NCI-H2196 treated with DMSO at 0.1 percent for 48 hours (cell line): Measurements from ENCODE around the gene SH3RF3.
"Not testable (repeated sequence)": the region's sequence is repeated elsewhere in the genome, so short reads cannot be mapped to it uniquely, and the experiment has no call there.

Source experiments
- DNase-seq: peaks from one replicate; lab custom pipeline; 2025; ENCODE audit not compliant: unreplicated experiment; lab: John Stamatoyannopoulos, UW

The SH3RF3 gene

DNA sequence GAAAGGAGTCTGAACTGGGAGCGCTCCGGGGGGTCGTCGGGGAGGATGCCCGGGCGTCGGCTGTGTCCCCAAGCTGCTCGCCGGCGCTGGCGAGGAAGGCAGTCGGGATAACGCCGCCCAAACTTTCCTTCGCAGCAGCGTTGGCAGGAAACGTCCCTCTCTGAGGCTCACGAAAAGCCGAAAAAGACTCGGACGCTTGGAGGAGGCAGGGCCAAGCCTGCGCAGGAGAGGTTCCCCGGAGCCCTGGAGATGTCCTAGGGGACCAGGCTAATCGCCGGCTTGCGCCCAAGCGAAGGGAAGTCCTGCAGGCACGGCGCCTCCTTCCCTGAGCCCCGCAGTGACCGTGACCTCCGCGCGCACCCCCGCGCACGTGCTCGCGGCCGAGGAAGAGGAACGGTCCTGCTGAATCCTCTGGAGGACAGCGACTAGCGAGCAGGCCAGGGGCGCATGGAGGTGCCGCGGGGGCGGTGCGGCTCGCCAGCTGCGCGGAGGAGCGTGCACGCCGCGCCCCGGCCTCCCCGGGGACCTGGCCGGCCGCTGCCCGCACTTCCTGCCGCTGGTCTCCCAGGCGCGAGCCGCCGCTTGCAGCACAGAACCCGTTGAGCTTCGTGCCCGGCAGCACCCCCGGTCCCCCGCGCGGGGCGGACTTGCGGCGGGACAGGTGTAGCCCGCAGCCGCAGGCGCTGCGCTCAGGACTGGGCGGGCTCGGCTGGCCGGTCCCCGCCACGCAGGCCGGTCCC, at the start of gene SH3RF3:
Gene SH3RF3, plus strand, starts transcription at position 590 of the 740 bp plus-strand sequence.
- no peak for DNase-seq

DNA sequence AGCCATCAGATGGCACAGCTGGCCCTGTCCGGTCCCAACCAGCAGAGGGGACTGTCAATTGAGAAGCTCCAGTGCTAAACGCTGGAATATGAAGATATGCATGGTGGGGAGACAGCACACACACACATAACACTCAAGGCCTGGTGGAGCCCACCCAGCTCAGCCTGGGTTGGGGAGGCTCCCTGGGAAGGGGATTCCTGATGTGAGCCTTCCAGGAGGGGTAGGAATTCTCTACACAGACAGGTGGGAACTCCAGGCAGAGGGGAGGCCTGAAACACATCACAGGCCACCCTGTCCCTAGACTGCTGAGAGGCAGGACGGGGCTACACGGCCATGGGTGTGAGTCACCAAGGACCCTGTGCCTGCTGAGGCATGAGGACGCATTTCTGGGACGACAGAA, 49.4 kb upstream of the SH3RF3 start:
- no peak for DNase-seq

DNA sequence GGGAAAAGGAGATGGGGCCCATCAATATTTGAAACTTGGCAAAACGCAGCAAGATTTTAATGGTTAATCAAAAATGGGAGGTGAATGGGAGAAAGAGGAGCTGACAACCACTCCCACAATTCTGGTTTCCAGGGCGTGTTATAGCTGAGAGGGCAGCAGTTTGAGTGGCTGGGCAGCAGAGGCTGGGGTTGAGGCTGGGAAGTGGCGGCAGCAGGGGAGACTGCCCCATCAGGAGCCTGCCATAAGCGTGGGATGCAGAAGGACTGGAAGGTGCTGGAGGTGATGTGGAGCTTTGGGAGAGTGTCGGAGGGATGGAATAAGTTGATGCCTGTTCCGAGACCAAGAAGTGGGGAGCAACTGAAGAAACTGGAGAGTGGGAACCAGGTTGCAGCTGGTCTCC, 48.9 kb upstream of the SH3RF3 start:
- DNase-seq: no peak

GRCh38 chr2:109080757-109081156, 48.2 kb upstream of the SH3RF3 start:
- DNase-seq: no peak

GRCh38 chr2:109081374-109081773, 47.6 kb upstream of the SH3RF3 start:
- DNase-seq: no peak

DNA sequence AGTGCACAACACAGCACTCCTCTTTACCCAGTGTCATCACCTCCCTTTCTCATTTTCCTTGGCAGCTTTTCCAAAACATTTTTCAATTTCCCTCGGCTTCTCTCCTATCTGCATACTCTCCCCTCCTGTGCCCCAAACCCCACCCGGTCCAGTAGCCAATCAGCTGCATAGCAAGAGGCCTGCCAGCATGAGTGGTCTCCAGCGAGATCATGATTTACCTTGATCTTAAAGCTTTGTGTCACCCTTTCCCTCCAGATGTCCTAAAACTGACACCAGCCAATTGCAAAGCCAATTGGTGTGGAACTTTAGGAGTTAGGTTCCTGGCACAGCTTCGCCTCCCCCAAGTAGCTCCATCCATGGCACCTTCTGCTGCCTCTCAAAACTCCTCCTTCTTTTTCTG, 45.2 kb upstream of the SH3RF3 start:
- no peak for DNase-seq

- no peak for DNase-seq
Observed at GRCh38 chr2:109084341-109084740, 44.7 kb upstream of the SH3RF3 start.

DNA sequence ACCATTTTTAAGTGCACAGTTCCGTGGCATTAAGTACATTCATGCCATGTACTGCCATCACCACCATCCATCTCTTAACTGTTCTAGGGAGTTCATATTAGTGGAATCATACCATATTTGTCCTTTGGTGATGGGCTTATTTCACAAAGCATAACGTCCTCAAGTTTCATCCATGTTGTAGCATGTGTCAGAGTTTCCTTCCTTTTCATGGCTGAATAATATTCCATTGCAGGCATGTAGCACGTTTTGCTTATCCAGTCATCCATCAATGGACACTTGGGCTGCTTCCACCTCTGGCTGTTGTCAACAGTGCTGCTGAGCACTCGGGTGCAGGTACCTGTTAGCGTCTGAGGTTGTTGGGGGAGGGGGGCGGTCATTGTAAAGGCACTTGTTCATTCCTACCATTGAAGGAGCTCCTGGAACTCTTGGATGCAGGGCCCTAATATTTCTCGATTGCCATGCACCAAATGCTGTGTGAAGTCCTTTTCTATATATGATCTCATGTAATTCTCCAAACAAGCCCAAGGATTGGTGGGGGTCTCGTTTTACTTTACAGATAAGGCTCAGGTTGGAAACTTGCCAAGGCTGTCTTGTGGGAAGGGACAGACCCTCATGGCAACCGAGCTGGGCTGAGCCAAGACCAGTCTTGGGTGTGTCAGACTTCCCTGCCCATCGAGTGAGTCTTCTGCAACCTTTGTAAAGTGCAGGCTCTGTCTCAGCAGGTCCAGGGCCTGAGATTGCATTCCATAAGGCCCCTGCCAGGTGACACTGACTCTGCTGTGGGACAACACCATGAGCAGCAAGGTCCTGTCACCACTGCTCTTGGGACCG, 42.9 kb upstream of the SH3RF3 start:
- no peak for DNase-seq

- DNase-seq: no peak
Observed at GRCh38 chr2:109086743-109087020, 42.3 kb upstream of the SH3RF3 start.

- no peak for DNase-seq
Observed at GRCh38 chr2:109087055-109087663, 41.8 kb upstream of the SH3RF3 start.

DNA sequence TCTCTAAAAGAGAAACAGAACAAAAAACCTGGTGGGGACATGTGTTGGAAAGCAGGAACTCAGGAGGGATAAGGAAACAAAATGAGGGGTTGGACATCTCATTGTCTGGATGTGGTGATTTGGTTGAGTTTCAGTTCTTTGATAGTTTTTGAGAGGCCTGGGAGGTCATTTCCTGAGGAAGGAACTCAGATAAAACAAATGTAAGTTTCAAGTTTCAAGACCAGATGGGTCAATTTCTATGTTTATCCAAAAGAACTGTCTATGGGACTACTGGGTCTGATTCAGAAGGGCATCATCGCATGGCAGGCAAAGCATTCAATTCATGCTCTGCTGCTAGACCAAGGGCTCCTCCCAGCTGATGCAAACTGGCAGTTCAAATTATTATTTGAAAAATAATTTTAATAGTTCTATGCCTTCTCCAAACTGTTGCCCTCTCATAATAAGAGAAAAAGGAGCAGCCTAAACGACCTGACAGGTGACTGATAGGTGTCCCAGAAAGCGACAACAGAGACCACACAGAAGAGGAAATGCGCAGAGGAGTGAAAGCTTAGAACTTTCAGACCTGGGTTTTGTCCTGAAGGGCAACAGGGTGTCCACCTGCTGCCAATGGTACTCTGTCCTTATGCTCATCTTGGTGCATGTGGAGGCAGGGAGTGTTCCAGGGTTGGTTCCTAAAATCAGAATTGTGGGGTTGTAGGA, 39.3 kb upstream of the SH3RF3 start:
- no peak for DNase-seq

DNA sequence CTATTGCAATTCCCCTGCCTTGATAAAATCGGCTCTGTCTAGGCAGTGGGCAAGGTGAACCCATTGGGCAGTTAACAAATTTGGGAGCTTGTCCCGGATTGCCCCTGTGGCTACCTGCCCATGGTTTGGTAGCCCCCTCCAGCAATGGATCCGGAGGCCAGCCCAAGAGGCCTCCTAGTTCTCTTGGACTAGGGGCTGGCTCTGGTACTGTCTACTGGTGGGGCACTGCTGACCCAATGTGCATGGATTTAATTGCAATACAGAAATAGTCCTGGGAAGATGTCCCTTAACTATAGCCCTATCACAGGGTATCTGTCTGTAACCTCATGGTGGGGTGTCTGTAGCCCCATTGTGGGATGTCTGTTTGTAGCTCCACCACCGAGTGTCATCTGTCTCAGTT, 37.5 kb upstream of the SH3RF3 start:
- DNase-seq: no peak

GRCh38 chr2:109094144-109094543, 34.9 kb upstream of the SH3RF3 start:
- no peak for DNase-seq

- DNase-seq: no peak
Observed at GRCh38 chr2:109098251-109098920, 30.6 kb upstream of the SH3RF3 start.

DNA sequence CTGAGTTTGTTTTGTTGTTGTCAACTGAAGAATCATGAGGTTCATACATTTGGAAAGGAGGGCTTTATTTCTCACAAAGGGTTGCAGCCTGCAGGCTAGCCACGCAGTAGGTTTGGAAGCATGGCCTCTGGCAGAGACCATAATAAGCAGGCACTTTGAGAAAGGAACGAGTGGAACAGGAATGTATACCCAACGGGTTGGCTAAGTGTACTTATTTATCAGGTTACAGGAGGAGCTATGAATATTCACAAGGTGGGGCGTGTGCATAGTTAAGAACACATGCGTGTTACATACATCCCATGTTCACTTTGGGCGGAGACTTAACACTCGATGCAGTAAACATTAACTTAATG, 30.1 kb upstream of the SH3RF3 start:
- DNase-seq: no peak

DNA sequence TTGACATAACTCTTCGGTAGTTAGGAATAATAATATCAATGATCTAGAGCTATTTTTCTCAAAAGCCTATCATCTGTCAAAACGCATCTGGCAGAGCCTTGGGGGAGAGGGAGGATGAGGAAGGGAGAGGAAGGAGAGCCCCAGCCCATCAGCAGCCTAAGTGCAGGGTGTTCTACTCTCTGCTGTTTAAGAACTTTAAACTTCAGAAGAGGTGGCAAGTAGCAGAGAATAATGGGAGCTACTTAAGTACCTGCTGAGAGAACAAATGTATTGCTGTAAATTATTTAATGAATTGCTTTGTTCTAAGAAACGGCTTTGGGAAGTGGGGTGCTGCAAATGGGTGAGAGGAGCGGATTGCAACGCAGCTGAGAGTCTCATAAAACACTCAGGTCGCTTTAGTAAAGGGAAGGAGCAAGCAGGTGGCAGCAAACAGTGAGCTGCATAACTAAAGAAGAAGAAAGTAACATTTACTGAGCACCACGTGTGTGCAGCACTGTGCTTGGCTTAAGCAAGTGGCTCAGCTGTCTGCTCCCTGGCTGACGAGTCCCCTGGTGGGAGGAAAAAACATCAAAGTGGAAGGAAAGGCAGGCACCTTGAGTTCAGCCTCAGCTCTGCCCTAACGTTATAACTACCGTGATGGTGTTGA, 26.3 kb upstream of the SH3RF3 start:
- DNase-seq: no peak

- DNase-seq: no peak
Observed at GRCh38 chr2:109105113-109105512, 23.9 kb upstream of the SH3RF3 start.

DNA sequence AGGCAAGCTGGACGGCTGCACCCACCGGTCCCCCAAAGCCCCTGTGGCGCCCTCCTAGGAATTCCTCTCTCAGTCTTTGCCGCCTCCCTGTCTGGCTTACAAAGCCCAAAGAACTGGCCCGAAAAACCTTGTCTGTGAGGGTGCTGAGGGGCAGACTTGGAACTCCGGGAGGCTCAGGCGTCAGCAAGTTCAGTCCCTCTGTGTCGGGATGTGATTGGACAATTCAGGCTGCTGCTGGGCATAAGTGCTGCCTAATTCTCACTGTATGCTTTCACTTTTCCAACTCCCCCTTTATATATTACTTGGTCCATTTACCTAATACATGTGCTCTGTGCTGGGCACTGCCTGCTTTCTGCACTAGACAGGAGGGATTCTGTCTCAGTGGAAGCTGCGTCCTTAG, 20.3 kb upstream of the SH3RF3 start:
- DNase-seq: no peak

GRCh38 chr2:109109342-109109741, 19.7 kb upstream of the SH3RF3 start:
- no peak for DNase-seq

DNA sequence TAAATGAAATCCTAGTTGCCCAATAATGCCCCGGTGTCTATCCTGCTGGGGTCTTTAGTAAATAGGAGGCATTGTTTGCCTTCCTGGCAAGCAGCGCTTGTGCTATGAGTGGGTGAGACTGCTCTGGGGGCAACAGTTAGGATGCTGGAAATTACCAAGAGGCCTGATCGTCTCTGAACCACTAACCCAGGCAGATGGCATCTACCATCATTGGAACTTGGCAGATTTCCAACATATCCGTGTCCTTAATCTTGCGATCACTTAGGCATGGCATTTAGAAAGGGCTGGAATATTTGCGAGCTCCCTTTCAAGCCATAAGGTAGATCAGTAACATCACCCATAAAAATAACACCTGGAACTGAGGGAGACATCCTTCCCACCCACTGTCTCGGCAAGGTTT, 18.8 kb upstream of the SH3RF3 start:
- DNase-seq: no peak

GRCh38 chr2:109117181-109117580, 11.8 kb upstream of the SH3RF3 start:
- not testable (repeated sequence) for DNase-seq
